Measurements from ENCODE around the gene MTMR12. TPM values are rescaled to one million over a fixed set of nuclear protein-coding genes. Genes with fewer than 3 reads are reported as not detected.
A peak's percentile ranks its signal among the peaks of the same experiment; 100 is the strongest.

Gene MTMR12
- total and polyA plus RNA-seq, 11 donors = 3.4 to 28.7 (median 19.4) TPM

DNA sequence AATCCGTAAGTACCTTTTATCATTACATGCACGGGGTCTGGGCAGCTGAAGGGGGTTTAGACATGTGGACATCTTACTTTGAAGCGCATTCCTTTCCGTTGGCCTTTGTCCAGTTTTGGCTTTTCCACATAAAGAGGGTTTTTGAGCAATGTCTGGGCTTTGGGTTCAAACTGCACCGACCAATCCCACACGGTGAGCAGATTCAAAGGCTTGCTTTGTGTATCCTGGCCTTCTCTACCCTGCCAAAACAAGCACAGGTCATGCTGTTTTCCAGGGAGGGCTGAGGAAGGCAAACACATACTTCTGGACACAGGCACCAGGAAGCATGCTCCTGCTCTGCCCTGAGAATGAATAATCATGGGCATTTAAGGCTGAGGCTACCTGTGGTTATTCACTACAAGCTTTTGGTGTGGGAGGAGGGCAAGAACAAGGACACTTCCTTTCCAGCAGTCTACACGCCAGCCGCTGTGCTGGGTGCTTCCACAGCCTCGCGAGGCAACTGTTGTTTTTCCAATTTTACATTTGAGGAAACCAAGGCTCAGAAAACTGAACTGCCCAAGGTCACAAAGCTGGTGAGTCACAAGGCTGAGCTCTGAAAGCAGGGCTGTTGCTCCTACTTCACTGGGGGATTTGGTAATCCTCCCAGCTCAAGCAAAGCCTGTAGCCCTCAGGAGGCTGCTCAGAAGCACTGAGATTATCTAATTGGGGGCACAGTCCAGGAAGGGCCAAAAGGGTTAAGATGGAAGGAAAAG is 78.9 kb downstream of the MTMR12 start:
- no peak for TF ChIP-seq POLR2A (IDR thresholded peaks at IDR 0.05)
- TF ChIP-seq, protein P1, sequence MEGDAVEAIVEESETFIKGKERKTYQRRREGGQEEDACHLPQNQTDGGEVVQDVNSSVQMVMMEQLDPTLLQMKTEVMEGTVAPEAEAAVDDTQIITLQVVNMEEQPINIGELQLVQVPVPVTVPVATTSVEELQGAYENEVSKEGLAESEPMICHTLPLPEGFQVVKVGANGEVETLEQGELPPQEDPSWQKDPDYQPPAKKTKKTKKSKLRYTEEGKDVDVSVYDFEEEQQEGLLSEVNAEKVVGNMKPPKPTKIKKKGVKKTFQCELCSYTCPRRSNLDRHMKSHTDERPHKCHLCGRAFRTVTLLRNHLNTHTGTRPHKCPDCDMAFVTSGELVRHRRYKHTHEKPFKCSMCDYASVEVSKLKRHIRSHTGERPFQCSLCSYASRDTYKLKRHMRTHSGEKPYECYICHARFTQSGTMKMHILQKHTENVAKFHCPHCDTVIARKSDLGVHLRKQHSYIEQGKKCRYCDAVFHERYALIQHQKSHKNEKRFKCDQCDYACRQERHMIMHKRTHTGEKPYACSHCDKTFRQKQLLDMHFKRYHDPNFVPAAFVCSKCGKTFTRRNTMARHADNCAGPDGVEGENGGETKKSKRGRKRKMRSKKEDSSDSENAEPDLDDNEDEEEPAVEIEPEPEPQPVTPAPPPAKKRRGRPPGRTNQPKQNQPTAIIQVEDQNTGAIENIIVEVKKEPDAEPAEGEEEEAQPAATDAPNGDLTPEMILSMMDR (IDR thresholded peaks at IDR 0.05) = no peak
- Histone ChIP-seq H3K9me3 (no peaks in the 10 kb centered on the region), H3K27ac (peak overlapping the region in 5 of 12 donors; percentile 17 to 45 (median 24)), H3K27me3 (no peaks in the 10 kb centered on the region), H3K4me1 (peaks cover 0 to 38% (median 22%) of the 10 kb centered on the region in 12 donors), H3K36me3 (peaks cover 0 to 78% (median 65%) of the 10 kb centered on the region in 9 donors), H3K4me3 (no peak overlapping the region)
- 70 to 83% (median 77%) methylated on average over 6 to 10 of the region's 10 CpGs for WGBS, 4 donors
- DNase-seq = no peak
- ATAC-seq = peak in 3 of 4 donors; percentile 12 to 29 (median 22)
- intact Hi-C loops (cut with DNase I) = loop anchor here (2.0 to 10.0 kb wide), 9 partner anchors 59 to 378 kb away; partner anchors contain the start of genes GOLPH3 (in 2 of the 10), MTMR12 (in 2 of the 10) and SUB1 (in 1 of the 10)

DNA sequence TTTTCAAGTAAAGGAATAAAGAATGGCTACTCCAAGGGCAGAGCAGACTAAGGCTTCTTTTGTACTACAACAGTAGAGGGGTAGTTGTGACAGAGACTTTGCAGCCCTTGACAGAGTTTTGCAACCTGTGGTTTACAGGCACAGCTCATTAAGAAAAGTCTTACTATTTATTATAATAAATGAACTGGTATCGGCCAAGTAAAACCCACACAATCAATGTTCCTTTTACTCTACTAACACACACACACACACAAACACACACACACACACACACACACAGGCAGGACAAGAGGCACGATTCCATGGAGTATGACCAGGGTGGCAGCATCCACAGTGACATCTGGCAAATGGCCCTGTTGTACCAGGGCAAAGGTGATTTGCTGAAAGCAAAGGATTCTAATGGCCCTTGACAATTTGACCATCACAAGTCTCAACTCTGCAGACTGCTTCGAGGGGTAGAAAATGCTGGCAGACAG is 79.5 kb downstream of the MTMR12 start:
- Histone ChIP-seq H3K27ac (peak overlapping the region in 5 of 12 donors; percentile 8 to 72 (median 30)), H3K9me3 (no peaks in the 10 kb centered on the region), H3K27me3 (no peaks in the 10 kb centered on the region), H3K36me3 (peaks cover 0 to 78% (median 62%) of the 10 kb centered on the region in 9 donors), H3K4me3 (no peak overlapping the region), H3K4me1 (peaks cover 0 to 38% (median 22%) of the 10 kb centered on the region in 12 donors)
- ATAC-seq (no peak), DNase-seq (no peak)
- TF ChIP-seq, protein P1 (IDR thresholded peaks at IDR 0.05) = no peak
- no peak for TF ChIP-seq POLR2A (IDR thresholded peaks at IDR 0.05)
- intact Hi-C loops (cut with DNase I) = loop anchor here (2.0 to 10.0 kb wide), 9 partner anchors 58 to 379 kb away; partner anchors contain the start of genes GOLPH3 (in 2 of the 10), MTMR12 (in 2 of the 10) and SUB1 (in 1 of the 10)
- WGBS, 4 donors = 71 to 78% (median 74%) methylated on average over 2 to 3 of the region's 3 CpGs

DNA sequence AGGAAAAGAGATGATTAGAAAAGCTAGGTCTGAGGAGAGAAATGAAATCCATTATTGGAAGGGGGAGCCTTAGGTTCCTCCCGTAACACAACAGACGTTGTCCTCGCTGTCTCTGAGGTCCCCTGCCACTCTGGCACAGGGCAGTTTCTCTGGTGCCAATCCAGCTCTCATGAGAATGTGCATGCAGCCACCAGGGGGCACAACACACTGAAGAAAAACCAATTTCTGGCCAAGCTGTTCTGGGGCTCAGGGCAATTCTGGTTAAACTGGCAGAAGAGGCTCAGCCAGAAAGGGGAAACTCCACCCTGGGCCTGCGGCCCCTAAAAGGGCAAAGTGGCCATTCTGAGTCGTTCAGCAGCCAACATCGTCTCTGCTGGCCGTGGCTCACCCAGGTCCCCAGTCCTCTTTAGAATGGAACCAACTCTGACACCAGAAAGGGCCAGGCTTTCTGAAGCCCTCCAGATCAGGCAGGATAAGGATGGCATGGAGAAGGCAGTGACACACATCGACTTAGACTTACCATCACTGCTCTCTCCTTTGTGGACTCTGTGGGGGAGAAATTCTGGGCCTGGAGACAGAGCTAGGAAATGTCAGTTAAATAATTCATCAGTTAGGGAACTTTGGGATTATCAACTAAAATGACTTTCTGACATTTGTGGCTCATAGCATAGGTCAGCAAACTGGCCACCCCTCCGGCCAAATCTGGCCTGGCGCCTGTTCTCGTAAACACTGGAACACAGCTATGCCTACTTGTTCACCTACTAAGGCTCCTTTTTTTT is 80.1 kb downstream of the MTMR12 start:
- Histone ChIP-seq H3K36me3 (peaks cover 0 to 77% (median 56%) of the 10 kb centered on the region in 9 donors), H3K27ac (peak overlapping the region in 8 of 12 donors; percentile 8 to 72 (median 28))
- intact Hi-C loops (cut with DNase I) = loop anchor here (1.0 to 10.0 kb wide), 12 partner anchors 58 to 380 kb away; partner anchors contain the start of genes GOLPH3 (in 2 of the 10), MTMR12 (in 2 of the 10) and SUB1 (in 1 of the 10)

More for the DNA sequence above, 80.1 kb downstream of the MTMR12 start:
- Histone ChIP-seq H3K4me3 (no peak overlapping the region), H3K9me3 (no peaks in the 10 kb centered on the region), H3K4me1 (peaks cover 0 to 38% (median 22%) of the 10 kb centered on the region in 12 donors), H3K27me3 (no peaks in the 10 kb centered on the region)
- peak; percentile 84 to 90 (median 86) for ATAC-seq
- TF ChIP-seq, protein P1 (IDR thresholded peaks at IDR 0.05) = peak; percentile 69 to 88 (median 81)
- no peak for TF ChIP-seq POLR2A (IDR thresholded peaks at IDR 0.05)
- DNase-seq = peak; percentile 73 to 80 (median 75)
- 45 to 62% (median 49%) methylated on average over 11 of the region's 11 CpGs for WGBS, 4 donors
